ENCODE results near the gene MRPL11. TPM values are rescaled to one million over a fixed set of nuclear protein-coding genes. Genes with fewer than 3 reads are reported as not detected.

MRPL11 gene
- total RNA-seq, 1 donor from 2014 or later = 27.1 TPM

- Histone ChIP-seq H3K9me3 (ENCODE audit: control insufficient read depth in 3 of 3, low read length in 3 of 3) (no peaks in the 10 kb centered on the region), H3K27me3 (ENCODE audit: control insufficient read depth in 3 of 3, insufficient read depth in 3 of 3, low read length in 3 of 3) (peaks cover 3 to 8% (median 4%) of the 10 kb centered on the region in 3 donors), H3K9ac (ENCODE audit: low read depth in 1 of 3, low read length in 3 of 3) (no peak overlapping the region), H3K4me1 (ENCODE audit: control insufficient read depth in 3 of 3, insufficient read depth in 3 of 3, low read length in 3 of 3) (peaks cover 24 to 29% (median 29%) of the 10 kb centered on the region in 3 donors), H3K27ac (ENCODE audit: low read depth, low read length) (no peak overlapping the region), H3K36me3 (ENCODE audit: control insufficient read depth in 3 of 3, insufficient read depth in 3 of 3, low read length in 3 of 3) (no peaks in the 10 kb centered on the region), H3K4me3 (ENCODE audit: low read length in 3 of 3) (no peak overlapping the region)
Observed at GRCh38 chr11:66419825-66420224, 18.8 kb downstream of the MRPL11 start.

GRCh38 chr11:66418986-66419308 is 19.7 kb downstream of the MRPL11 start:
- no peak overlapping the region for H3K27ac ChIP-seq (ENCODE audit: low read depth, low read length)
- H3K4me1 ChIP-seq (ENCODE audit: control insufficient read depth in 3 of 3, insufficient read depth in 3 of 3, low read length in 3 of 3) = peaks cover 24 to 29% (median 29%) of the 10 kb centered on the region in 3 donors
- no peak overlapping the region for H3K9ac ChIP-seq (ENCODE audit: low read depth in 1 of 3, low read length in 3 of 3)
- no peak overlapping the region for H3K4me3 ChIP-seq (ENCODE audit: low read length in 3 of 3)
- H3K27me3 ChIP-seq (ENCODE audit: control insufficient read depth in 3 of 3, insufficient read depth in 3 of 3, low read length in 3 of 3) = peaks cover 5 to 9% (median 7%) of the 10 kb centered on the region in 3 donors
- no peaks in the 10 kb centered on the region for H3K36me3 ChIP-seq (ENCODE audit: control insufficient read depth in 3 of 3, insufficient read depth in 3 of 3, low read length in 3 of 3)
- H3K9me3 ChIP-seq (ENCODE audit: control insufficient read depth in 3 of 3, low read length in 3 of 3) = no peaks in the 10 kb centered on the region

- H3K9me3 ChIP-seq (ENCODE audit: control insufficient read depth in 3 of 3, low read length in 3 of 3) = no peaks in the 10 kb centered on the region
- peaks cover 5 to 10% (median 9%) of the 10 kb centered on the region in 3 donors for H3K27me3 ChIP-seq (ENCODE audit: control insufficient read depth in 3 of 3, insufficient read depth in 3 of 3, low read length in 3 of 3)
- peak overlapping the region in 1 of 3 donors; percentile 32 for H3K4me3 ChIP-seq (ENCODE audit: low read length in 3 of 3)
- no peak overlapping the region for H3K9ac ChIP-seq (ENCODE audit: low read depth in 1 of 3, low read length in 3 of 3)
- no peaks in the 10 kb centered on the region for H3K36me3 ChIP-seq (ENCODE audit: control insufficient read depth in 3 of 3, insufficient read depth in 3 of 3, low read length in 3 of 3)
- no peak overlapping the region for H3K27ac ChIP-seq (ENCODE audit: low read depth, low read length)
- peaks cover 24 to 33% (median 29%) of the 10 kb centered on the region in 3 donors for H3K4me1 ChIP-seq (ENCODE audit: control insufficient read depth in 3 of 3, insufficient read depth in 3 of 3, low read length in 3 of 3)
Observed at GRCh38 chr11:66418168-66418985, 20.3 kb downstream of the MRPL11 start.

- Histone ChIP-seq H3K27me3 (ENCODE audit: control insufficient read depth in 3 of 3, insufficient read depth in 3 of 3, low read length in 3 of 3) (peaks cover 5 to 10% (median 10%) of the 10 kb centered on the region in 3 donors), H3K27ac (ENCODE audit: low read depth, low read length) (no peak overlapping the region), H3K9me3 (ENCODE audit: control insufficient read depth in 3 of 3, low read length in 3 of 3) (no peaks in the 10 kb centered on the region), H3K36me3 (ENCODE audit: control insufficient read depth in 3 of 3, insufficient read depth in 3 of 3, low read length in 3 of 3) (no peaks in the 10 kb centered on the region), H3K4me1 (ENCODE audit: control insufficient read depth in 3 of 3, insufficient read depth in 3 of 3, low read length in 3 of 3) (peaks cover 24 to 33% (median 29%) of the 10 kb centered on the region in 3 donors), H3K4me3 (ENCODE audit: low read length in 3 of 3) (no peak overlapping the region), H3K9ac (ENCODE audit: low read depth in 1 of 3, low read length in 3 of 3) (no peak overlapping the region)
Observed at GRCh38 chr11:66417000-66417399, 21.6 kb downstream of the MRPL11 start.

- Histone ChIP-seq H3K27me3 (ENCODE audit: control insufficient read depth in 3 of 3, insufficient read depth in 3 of 3, low read length in 3 of 3) (peaks cover 8 to 22% (median 10%) of the 10 kb centered on the region in 3 donors), H3K9me3 (ENCODE audit: control insufficient read depth in 3 of 3, low read length in 3 of 3) (no peaks in the 10 kb centered on the region), H3K4me3 (ENCODE audit: low read length in 3 of 3) (no peak overlapping the region), H3K9ac (ENCODE audit: low read depth in 1 of 3, low read length in 3 of 3) (no peak overlapping the region), H3K36me3 (ENCODE audit: control insufficient read depth in 3 of 3, insufficient read depth in 3 of 3, low read length in 3 of 3) (no peaks in the 10 kb centered on the region), H3K27ac (ENCODE audit: low read depth, low read length) (no peak overlapping the region), H3K4me1 (ENCODE audit: control insufficient read depth in 3 of 3, insufficient read depth in 3 of 3, low read length in 3 of 3) (peaks cover 24 to 32% (median 26%) of the 10 kb centered on the region in 3 donors)
Observed at GRCh38 chr11:66415423-66415822, 23.2 kb downstream of the MRPL11 start.

GRCh38 chr11:66414120-66414934 is 24.3 kb downstream of the MRPL11 start:
- no peak overlapping the region for H3K4me3 ChIP-seq (ENCODE audit: low read length in 3 of 3)
- peaks cover 16 to 23% (median 18%) of the 10 kb centered on the region in 3 donors for H3K4me1 ChIP-seq (ENCODE audit: control insufficient read depth in 3 of 3, insufficient read depth in 3 of 3, low read length in 3 of 3)
- no peak overlapping the region for H3K27ac ChIP-seq (ENCODE audit: low read depth, low read length)
- H3K9me3 ChIP-seq (ENCODE audit: control insufficient read depth in 3 of 3, low read length in 3 of 3) = no peaks in the 10 kb centered on the region
- no peaks in the 10 kb centered on the region for H3K36me3 ChIP-seq (ENCODE audit: control insufficient read depth in 3 of 3, insufficient read depth in 3 of 3, low read length in 3 of 3)
- no peak overlapping the region for H3K9ac ChIP-seq (ENCODE audit: low read depth in 1 of 3, low read length in 3 of 3)
- H3K27me3 ChIP-seq (ENCODE audit: control insufficient read depth in 3 of 3, insufficient read depth in 3 of 3, low read length in 3 of 3) = peaks cover 14 to 31% (median 19%) of the 10 kb centered on the region in 3 donors

- Histone ChIP-seq H3K9me3 (ENCODE audit: control insufficient read depth in 3 of 3, low read length in 3 of 3) (no peaks in the 10 kb centered on the region), H3K27me3 (ENCODE audit: control insufficient read depth in 3 of 3, insufficient read depth in 3 of 3, low read length in 3 of 3) (peaks cover 11 to 28% (median 18%) of the 10 kb centered on the region in 3 donors)
Observed at GRCh38 chr11:66413167-66413566, 25.5 kb downstream of the MRPL11 start.

GRCh38 chr11:66412110-66412509 is 26.5 kb downstream of the MRPL11 start:
- Histone ChIP-seq H3K9me3 (ENCODE audit: control insufficient read depth in 3 of 3, low read length in 3 of 3) (no peaks in the 10 kb centered on the region), H3K36me3 (ENCODE audit: control insufficient read depth in 3 of 3, insufficient read depth in 3 of 3, low read length in 3 of 3) (no peaks in the 10 kb centered on the region), H3K4me1 (ENCODE audit: control insufficient read depth in 3 of 3, insufficient read depth in 3 of 3, low read length in 3 of 3) (peaks cover 0 to 9% (median 5%) of the 10 kb centered on the region in 3 donors), H3K27ac (ENCODE audit: low read depth, low read length) (no peak overlapping the region), H3K4me3 (ENCODE audit: low read length in 3 of 3) (no peak overlapping the region), H3K9ac (ENCODE audit: low read depth in 1 of 3, low read length in 3 of 3) (no peak overlapping the region), H3K27me3 (ENCODE audit: control insufficient read depth in 3 of 3, insufficient read depth in 3 of 3, low read length in 3 of 3) (peaks cover 11 to 28% (median 18%) of the 10 kb centered on the region in 3 donors)

More at GRCh38 chr11:66413167-66413566, 25.5 kb downstream of the MRPL11 start:
- Histone ChIP-seq H3K4me1 (ENCODE audit: control insufficient read depth in 3 of 3, insufficient read depth in 3 of 3, low read length in 3 of 3) (peaks cover 6 to 18% (median 12%) of the 10 kb centered on the region in 3 donors), H3K9ac (ENCODE audit: low read depth in 1 of 3, low read length in 3 of 3) (no peak overlapping the region), H3K4me3 (ENCODE audit: low read length in 3 of 3) (no peak overlapping the region), H3K36me3 (ENCODE audit: control insufficient read depth in 3 of 3, insufficient read depth in 3 of 3, low read length in 3 of 3) (no peaks in the 10 kb centered on the region), H3K27ac (ENCODE audit: low read depth, low read length) (no peak overlapping the region)

- Histone ChIP-seq H3K27me3 (ENCODE audit: control insufficient read depth in 3 of 3, insufficient read depth in 3 of 3, low read length in 3 of 3) (peaks cover 11 to 26% (median 18%) of the 10 kb centered on the region in 3 donors), H3K9me3 (ENCODE audit: control insufficient read depth in 3 of 3, low read length in 3 of 3) (no peaks in the 10 kb centered on the region), H3K9ac (ENCODE audit: low read depth in 1 of 3, low read length in 3 of 3) (no peak overlapping the region), H3K36me3 (ENCODE audit: control insufficient read depth in 3 of 3, insufficient read depth in 3 of 3, low read length in 3 of 3) (no peaks in the 10 kb centered on the region), H3K4me1 (ENCODE audit: control insufficient read depth in 3 of 3, insufficient read depth in 3 of 3, low read length in 3 of 3) (peaks cover 0 to 9% (median 5%) of the 10 kb centered on the region in 3 donors), H3K4me3 (ENCODE audit: low read length in 3 of 3) (no peak overlapping the region), H3K27ac (ENCODE audit: low read depth, low read length) (no peak overlapping the region)
Observed at GRCh38 chr11:66411323-66411722, 27.3 kb downstream of the MRPL11 start.

Data from skeletal muscle tissue (tissue), 4 donors.